ENCODE results near the gene AZIN2. TPM values are rescaled to one million over a fixed set of nuclear protein-coding genes. Genes with fewer than 3 reads are reported as not detected.

Gene AZIN2
- total and polyA plus RNA-seq, 2 donors (not counting 3 experiments of a cell fraction or from before 2014, with no cell fraction given) = 0.91 to 1.4 TPM

DNA sequence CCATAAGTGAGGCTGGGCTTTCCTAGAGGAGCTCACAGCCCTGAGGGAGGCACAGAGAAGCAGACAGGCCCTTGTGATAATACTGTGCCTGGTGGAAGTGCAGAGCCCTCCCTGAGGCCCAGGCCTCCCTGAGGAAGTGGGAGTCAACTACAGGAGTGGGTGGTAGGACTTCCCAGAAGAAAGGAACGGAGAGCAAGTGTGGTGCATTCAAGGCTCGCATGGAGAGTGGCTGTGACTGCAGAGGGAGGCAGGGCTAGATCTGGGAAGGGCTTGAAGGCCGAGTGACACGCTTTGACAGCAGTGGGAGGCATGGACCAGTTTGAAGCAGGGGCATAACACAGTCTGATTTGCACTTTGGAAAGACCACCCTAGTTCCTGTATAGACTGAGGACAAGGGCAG lies 37.3 kb downstream of the AZIN2 start:
- H3K4me3 ChIP-seq (replicated peaks in 1 of 3; ENCODE audit: insufficient read depth in 1 of 3, low read depth in 1 of 3, low read length in 3 of 3) = no peak overlapping the region
- dilution Hi-C loops (cut with MboI; ENCODE audit: extremely low pct_ligation_motif_present, low sequenced_read_pairs) = no loop called here
- no peak overlapping the region for H3K27ac ChIP-seq (ENCODE audit: insufficient read depth, low read depth, low read length)
- peaks cover 2 to 4% of the 10 kb centered on the region in 2 experiments for H3K27me3 ChIP-seq (ENCODE audit: control insufficient read depth in 2 of 2, insufficient read depth in 2 of 2, low read length in 2 of 2)
- H2AFZ ChIP-seq (ENCODE audit: low read depth, low read length) = no peak overlapping the region
- no peaks in the 10 kb centered on the region for H3K36me3 ChIP-seq (ENCODE audit: control insufficient read depth in 2 of 2, extremely low read depth in 1 of 2, insufficient read depth in 2 of 2, low read length in 2 of 2)
- no peak for DNase-seq (ENCODE audit: low read depth, low spot score)
- FAIRE-seq = no peak
- no peaks in the 10 kb centered on the region for H3K9me1 ChIP-seq (replicated peaks; ENCODE audit: control insufficient read depth, extremely low read depth, insufficient read depth, low read length)
- no peaks in the 10 kb centered on the region for H4K20me1 ChIP-seq (replicated peaks; ENCODE audit: control insufficient read depth, extremely low read depth, insufficient read depth, low read length)
- intact Hi-C loops (cut with micrococcal nuclease) = no loop called here
- H3K4me1 ChIP-seq (ENCODE audit: control insufficient read depth, extremely low read depth, insufficient read depth, low read length) = no peaks in the 10 kb centered on the region
- BruUV-seq (replicated peaks) = no TSS peak
- no peaks in the 10 kb centered on the region for H3K79me2 ChIP-seq (ENCODE audit: control insufficient read depth, insufficient read depth, low read length)
- H3K9ac ChIP-seq (replicated peaks; ENCODE audit: extremely low read depth, insufficient read depth, low read length) = no peak overlapping the region
- CTCF ChIA-PET = interaction anchor here (1.1 to 3.0 kb wide), 2 partner anchors 9 to 177 kb away, joined by 3 to 14 read pairs; no protein-coding TSS in a partner anchor
- POLR2A ChIA-PET = no interaction called here
- no peak overlapping the region for H3K4me2 ChIP-seq (ENCODE audit: insufficient read depth, low read length)
- H3K9me3 ChIP-seq (replicated peaks; ENCODE audit: control insufficient read depth, insufficient read depth, low read length) = no peaks in the 10 kb centered on the region
- TF ChIP-seq POLR2AphosphoS5 (IDR thresholded peaks at IDR 0.05; ENCODE audit: insufficient read depth, low read depth, low read length) = no peak
- no peak for TF ChIP-seq POLR2A (IDR thresholded peaks at IDR 0.05; ENCODE audit: low read depth, low read length)
- no peak for TF ChIP-seq JUN (IDR thresholded peaks at IDR 0.05; ENCODE audit: borderline replicate concordance, insufficient read depth, insufficient read length, low read depth)
- TF ChIP-seq, protein P1, sequence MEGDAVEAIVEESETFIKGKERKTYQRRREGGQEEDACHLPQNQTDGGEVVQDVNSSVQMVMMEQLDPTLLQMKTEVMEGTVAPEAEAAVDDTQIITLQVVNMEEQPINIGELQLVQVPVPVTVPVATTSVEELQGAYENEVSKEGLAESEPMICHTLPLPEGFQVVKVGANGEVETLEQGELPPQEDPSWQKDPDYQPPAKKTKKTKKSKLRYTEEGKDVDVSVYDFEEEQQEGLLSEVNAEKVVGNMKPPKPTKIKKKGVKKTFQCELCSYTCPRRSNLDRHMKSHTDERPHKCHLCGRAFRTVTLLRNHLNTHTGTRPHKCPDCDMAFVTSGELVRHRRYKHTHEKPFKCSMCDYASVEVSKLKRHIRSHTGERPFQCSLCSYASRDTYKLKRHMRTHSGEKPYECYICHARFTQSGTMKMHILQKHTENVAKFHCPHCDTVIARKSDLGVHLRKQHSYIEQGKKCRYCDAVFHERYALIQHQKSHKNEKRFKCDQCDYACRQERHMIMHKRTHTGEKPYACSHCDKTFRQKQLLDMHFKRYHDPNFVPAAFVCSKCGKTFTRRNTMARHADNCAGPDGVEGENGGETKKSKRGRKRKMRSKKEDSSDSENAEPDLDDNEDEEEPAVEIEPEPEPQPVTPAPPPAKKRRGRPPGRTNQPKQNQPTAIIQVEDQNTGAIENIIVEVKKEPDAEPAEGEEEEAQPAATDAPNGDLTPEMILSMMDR (IDR thresholded peaks at IDR 0.05; ENCODE audit: extremely low read depth in 1 of 2, insufficient read depth in 1 of 2, low read depth in 1 of 2, low read length in 2 of 2) = no peak
- TF ChIP-seq, protein P2, sequence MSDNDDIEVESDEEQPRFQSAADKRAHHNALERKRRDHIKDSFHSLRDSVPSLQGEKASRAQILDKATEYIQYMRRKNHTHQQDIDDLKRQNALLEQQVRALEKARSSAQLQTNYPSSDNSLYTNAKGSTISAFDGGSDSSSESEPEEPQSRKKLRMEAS (IDR thresholded peaks at IDR 0.05; ENCODE audit: insufficient read depth, insufficient read length) = no peak
- TF ChIP-seq MYC (IDR thresholded peaks at IDR 0.05; ENCODE audit: low read depth, low read length) = no peak
- no peak for TF ChIP-seq FOS (IDR thresholded peaks at IDR 0.05; ENCODE audit: borderline replicate concordance, insufficient read depth, low read length)
- no peak for TF ChIP-seq EZH2 (IDR thresholded peaks at IDR 0.05; ENCODE audit: borderline replicate concordance, low read depth, low read length, severe bottlenecking)
